PC-3 (cell line): ENCODE results near the gene PLEKHH3. TPM values are rescaled to one million over a fixed set of nuclear protein-coding genes. Genes with fewer than 3 reads are reported as not detected.

Experiments
- ATAC-seq: fragments of 200-7000 bp; cut with Tn5 transposase; 2 replicates; pipeline ENCODE4 v1.9.1; 2020; ENCODE audit warnings: mild to moderate bottlenecking, moderate library complexity
- BruUV-seq: library from RNA; stranded (reverse); fragments of 400-500 nt; replicated peaks from 2 replicates; lab custom pipeline; 2021; lab: Mats Ljungman, UMichigan
- CTCF ChIA-PET: fragments of 300-600 bp; sonication (Branson Sonifier 250); formaldehyde crosslinking; loops from one replicate; lab custom pipeline; 2022; ENCODE audit warnings: antibody characterized with exemption; lab: Charles Lee
- POLR2A ChIA-PET: fragments of 300-600 bp; sonication (Branson Sonifier 250); formaldehyde crosslinking; loops from one replicate; lab custom pipeline; 2022; ENCODE audit warnings: antibody characterized with exemption; ENCODE audit not compliant: unreplicated experiment; lab: Charles Lee
- DNase-seq: peaks from one replicate; pipeline ENCODE4 v3.0.0-alpha.2; 2015
- H2AFZ ChIP-seq: fragments of 300-600 bp; sonication (generic); 2 replicates; pipeline ENCODE4 v1.6.0; 2016; ENCODE audit warnings: antibody characterized with exemption, low read length
- H3F3A ChIP-seq: fragments of 300-600 bp; sonication (generic); one replicate; pipeline ENCODE4 v1.6.0; 2017; ENCODE audit warnings: antibody characterized with exemption, low read length, control low read depth, mild to moderate bottlenecking; ENCODE audit not compliant: unreplicated experiment
- H3K27ac ChIP-seq: fragments of 300-600 bp; sonication (generic); 2 replicates; pipeline ENCODE4 v1.5.1; 2016; ENCODE audit warnings: mild to moderate bottlenecking, low read length
- H3K27me3 ChIP-seq: fragments of 300-600 bp; sonication (generic); 2 replicates; pipeline ENCODE4 v1.6.1; 2016; ENCODE audit warnings: low read length, mixed read lengths
- H3K36me3 ChIP-seq: fragments of 300-600 bp; sonication (generic); 2 replicates; pipeline ENCODE4 v1.6.1; 2016; ENCODE audit warnings: low read depth, mixed run types, low read length, mixed read lengths
- H3K4me1 ChIP-seq: fragments of 300-600 bp; sonication (generic); 2 replicates; pipeline ENCODE4 v1.5.1; 2016; ENCODE audit warnings: low read length; ENCODE audit not compliant: insufficient read depth
- H3K4me2 ChIP-seq: fragments of 300-600 bp; sonication (generic); 2 replicates; pipeline ENCODE4 v1.6.0; 2016; ENCODE audit warnings: low read length
- H3K4me3 ChIP-seq: fragments of 300-600 bp; sonication (generic); 2 replicates; pipeline ENCODE4 v1.5.1; 2016; ENCODE audit warnings: mild to moderate bottlenecking, low read length, mixed read lengths
- H3K79me2 ChIP-seq: fragments of 300-600 bp; sonication (generic); 2 replicates; pipeline ENCODE4 v1.6.1; 2017; ENCODE audit warnings: low read length, mixed read lengths
- H3K9ac ChIP-seq: fragments of 300-600 bp; sonication (generic); 2 replicates; pipeline ENCODE4 v1.6.0; 2016; ENCODE audit warnings: mild to moderate bottlenecking, low read length
- H3K9me2 ChIP-seq: fragments of 300-600 bp; sonication (generic); replicated peaks from 2 replicates; pipeline ENCODE4 v1.6.1; 2016; ENCODE audit warnings: mixed run types, low read length, mixed read lengths
- H3K9me3 ChIP-seq: fragments of 300-600 bp; sonication (generic); 2 replicates; pipeline ENCODE4 v1.6.1; 2016; ENCODE audit warnings: low read length, mixed read lengths
- H4K20me1 ChIP-seq: fragments of 300-600 bp; sonication (generic); 2 replicates; pipeline ENCODE4 v1.6.1; 2016; ENCODE audit warnings: low read length, mixed read lengths
- EZH2 ChIP-seq: fragments of 300-600 bp; sonication (generic); IDR thresholded peaks from one replicate; pipeline ENCODE4 v1.6.1; 2017; ENCODE audit warnings: antibody characterized with exemption, mild to moderate bottlenecking, low read length; ENCODE audit not compliant: unreplicated experiment
- EZH2phosphoT487 ChIP-seq: fragments of 300-600 bp; sonication (generic); IDR thresholded peaks from 2 replicates; pipeline ENCODE4 v1.6.1; 2018; ENCODE audit warnings: mild to moderate bottlenecking, antibody characterized with exemption, low read length, borderline replicate concordance
- intact Hi-C: fragments of 100-400 bp; cut with micrococcal nuclease; formaldehyde crosslinking; loops from 2 replicates; pipeline ENCODE4 v1.9.0; 2023
- total RNA-seq: library from RNA; depleted of rRNA; stranded (reverse); fragments of >200 nt; gene quantifications from 2 replicates; pipeline ENCODE4 v1.2.3, GENCODE V29; 2014
- TF ChIP-seq, protein P1 (sequence below): fragments of 300-600 bp; sonication (generic); conservative IDR thresholded peaks from 2 replicates; pipeline ENCODE4 v1.5.1; 2017; ENCODE audit warnings: antibody characterized with exemption, low read depth, mild to moderate bottlenecking, low read length

PLEKHH3 gene
- total RNA-seq, 1 experiment from 2014 or later: 20.1 TPM

DNA sequence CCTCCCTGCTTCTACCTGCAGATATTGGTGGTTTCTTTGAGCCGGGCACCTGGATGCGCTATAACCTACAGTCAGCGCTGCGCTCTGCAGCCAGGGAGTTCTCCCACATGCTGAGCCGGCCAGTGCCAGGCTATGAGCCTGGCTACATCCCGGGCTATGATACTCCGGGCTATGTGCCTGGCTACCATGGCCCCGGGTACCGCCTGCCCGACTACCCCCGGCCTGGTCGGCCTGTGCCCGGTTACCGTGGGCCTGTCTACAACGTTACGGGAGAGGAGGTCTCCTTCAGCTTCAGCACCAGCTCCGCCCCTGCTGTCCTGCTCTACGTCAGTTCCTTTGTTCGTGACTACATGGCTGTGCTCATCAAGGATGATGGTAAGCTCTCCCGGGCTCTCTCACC is 18.7 kb upstream of the PLEKHH3 start:
- CTCF ChIA-PET: no interaction called here
- POLR2A ChIA-PET: no interaction called here

DNA sequence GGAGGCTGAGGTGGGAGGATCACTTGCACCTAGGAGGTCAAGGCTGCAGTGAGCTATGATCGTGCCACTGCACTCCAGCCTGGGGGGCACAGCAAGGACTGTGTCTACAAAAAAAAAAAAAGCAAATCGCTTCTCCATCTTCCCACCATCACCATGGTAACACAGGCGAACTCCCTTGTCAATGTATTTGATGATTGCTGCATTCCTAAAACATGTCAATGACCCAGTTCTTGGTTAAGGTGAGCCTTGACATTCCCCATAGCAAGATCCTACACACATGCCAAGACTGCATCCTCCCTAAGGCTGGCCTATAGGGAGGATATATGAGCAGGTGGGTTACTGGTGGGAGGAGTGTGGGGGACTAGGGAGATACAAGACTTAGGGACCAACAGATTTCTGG is 17.7 kb upstream of the PLEKHH3 start:
- Histone ChIP-seq H3K79me2 (no peaks in the 10 kb centered on the region), H3K9me2 (no peaks in the 10 kb centered on the region), H3K27me3 (no peaks in the 10 kb centered on the region), H3K36me3 (no peaks in the 10 kb centered on the region; the same call in 1 of the 2 replicates), H3K9me3 (no peaks in the 10 kb centered on the region), H2AFZ (no peak overlapping the region), H3K9ac (no peak overlapping the region), H3K4me1 (peaks cover 4% of the 10 kb centered on the region; the same call in 1 of the 2 replicates), H4K20me1 (no peaks in the 10 kb centered on the region), H3F3A (no peaks in the 10 kb centered on the region), H3K27ac (no peak overlapping the region), H3K4me2 (no peak overlapping the region), H3K4me3 (no peak overlapping the region)
- no peak for TF ChIP-seq EZH2phosphoT487
- TF ChIP-seq EZH2: no peak
- TF ChIP-seq, protein P1, sequence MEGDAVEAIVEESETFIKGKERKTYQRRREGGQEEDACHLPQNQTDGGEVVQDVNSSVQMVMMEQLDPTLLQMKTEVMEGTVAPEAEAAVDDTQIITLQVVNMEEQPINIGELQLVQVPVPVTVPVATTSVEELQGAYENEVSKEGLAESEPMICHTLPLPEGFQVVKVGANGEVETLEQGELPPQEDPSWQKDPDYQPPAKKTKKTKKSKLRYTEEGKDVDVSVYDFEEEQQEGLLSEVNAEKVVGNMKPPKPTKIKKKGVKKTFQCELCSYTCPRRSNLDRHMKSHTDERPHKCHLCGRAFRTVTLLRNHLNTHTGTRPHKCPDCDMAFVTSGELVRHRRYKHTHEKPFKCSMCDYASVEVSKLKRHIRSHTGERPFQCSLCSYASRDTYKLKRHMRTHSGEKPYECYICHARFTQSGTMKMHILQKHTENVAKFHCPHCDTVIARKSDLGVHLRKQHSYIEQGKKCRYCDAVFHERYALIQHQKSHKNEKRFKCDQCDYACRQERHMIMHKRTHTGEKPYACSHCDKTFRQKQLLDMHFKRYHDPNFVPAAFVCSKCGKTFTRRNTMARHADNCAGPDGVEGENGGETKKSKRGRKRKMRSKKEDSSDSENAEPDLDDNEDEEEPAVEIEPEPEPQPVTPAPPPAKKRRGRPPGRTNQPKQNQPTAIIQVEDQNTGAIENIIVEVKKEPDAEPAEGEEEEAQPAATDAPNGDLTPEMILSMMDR: no peak
- DNase-seq (no peak), ATAC-seq (no peak)
- intact Hi-C loops: no loop called here
- POLR2A ChIA-PET: no interaction called here
- CTCF ChIA-PET: interaction anchor here (0.6 kb wide), 1 partner anchor 17 kb away, joined by 3 read pairs; no protein-coding TSS in a partner anchor
- BruUV-seq: no TSS peak

More for the DNA sequence above, 18.7 kb upstream of the PLEKHH3 start:
- Histone ChIP-seq H3K9ac (no peak overlapping the region), H3K9me2 (no peaks in the 10 kb centered on the region), H3K27ac (no peak overlapping the region), H3K79me2 (no peaks in the 10 kb centered on the region), H3K4me3 (no peak overlapping the region), H3K27me3 (no peaks in the 10 kb centered on the region), H3K4me1 (peaks cover 4% of the 10 kb centered on the region; the same call in 1 of the 2 replicates), H4K20me1 (no peaks in the 10 kb centered on the region), H3K4me2 (no peak overlapping the region), H2AFZ (no peak overlapping the region), H3K9me3 (no peaks in the 10 kb centered on the region), H3K36me3 (no peaks in the 10 kb centered on the region; the same call in 1 of the 2 replicates), H3F3A (no peaks in the 10 kb centered on the region)
- no peak for ATAC-seq
- intact Hi-C loops: no loop called here
- TF ChIP-seq, protein P1: no peak
- TF ChIP-seq EZH2 (no peak), EZH2phosphoT487 (no peak)
- no peak for DNase-seq
- BruUV-seq: no TSS peak

DNA sequence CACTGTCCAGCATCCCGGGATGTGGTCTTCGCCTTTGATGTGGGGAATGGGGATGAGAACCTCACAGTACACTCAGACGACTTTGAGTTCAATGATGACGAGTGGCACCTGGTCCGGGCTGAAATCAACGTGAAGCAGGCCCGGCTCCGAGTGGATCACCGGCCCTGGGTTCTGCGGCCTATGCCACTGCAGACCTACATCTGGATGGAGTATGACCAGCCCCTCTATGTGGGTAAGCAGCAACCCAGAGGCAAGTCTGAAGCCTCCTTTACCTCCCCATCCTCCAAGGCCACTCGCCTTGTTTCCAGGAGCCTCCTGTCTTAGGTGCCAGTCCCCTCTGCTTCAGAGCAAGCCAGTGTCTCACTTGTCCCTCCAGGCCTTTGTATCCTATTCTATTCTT is 15.7 kb upstream of the PLEKHH3 start:
- no peaks in the 10 kb centered on the region for H3K9me2 ChIP-seq
- no peaks in the 10 kb centered on the region for H3K9me3 ChIP-seq
- ATAC-seq: no peak
- H3K79me2 ChIP-seq: no peaks in the 10 kb centered on the region
- H3F3A ChIP-seq: no peaks in the 10 kb centered on the region
- ChIA-PET CTCF (no interaction called here), POLR2A (no interaction called here)
- H3K4me2 ChIP-seq: no peak overlapping the region
- no peak overlapping the region for H3K4me3 ChIP-seq
- no peak overlapping the region for H2AFZ ChIP-seq
- H3K27ac ChIP-seq: no peak overlapping the region
- DNase-seq: no peak
- no peaks in the 10 kb centered on the region for H3K4me1 ChIP-seq
- H3K9ac ChIP-seq: no peak overlapping the region
- no TSS peak for BruUV-seq
- no peaks in the 10 kb centered on the region; the same call in 1 of the 2 replicates for H3K36me3 ChIP-seq
- intact Hi-C loops: no loop called here
- no peaks in the 10 kb centered on the region for H3K27me3 ChIP-seq
- no peaks in the 10 kb centered on the region for H4K20me1 ChIP-seq
- TF ChIP-seq EZH2: no peak
- TF ChIP-seq, protein P1: no peak
- no peak for TF ChIP-seq EZH2phosphoT487
